ENCODE data around the gene LRRN4.

LRRN4 gene

GRCh38 chr20:6079016-6079415 lies 25.2 kb upstream of the LRRN4 start:
- H3K4me2 ChIP-seq (ENCODE audit: low read length), result no peak overlapping the region
- TF ChIP-seq, protein P1, sequence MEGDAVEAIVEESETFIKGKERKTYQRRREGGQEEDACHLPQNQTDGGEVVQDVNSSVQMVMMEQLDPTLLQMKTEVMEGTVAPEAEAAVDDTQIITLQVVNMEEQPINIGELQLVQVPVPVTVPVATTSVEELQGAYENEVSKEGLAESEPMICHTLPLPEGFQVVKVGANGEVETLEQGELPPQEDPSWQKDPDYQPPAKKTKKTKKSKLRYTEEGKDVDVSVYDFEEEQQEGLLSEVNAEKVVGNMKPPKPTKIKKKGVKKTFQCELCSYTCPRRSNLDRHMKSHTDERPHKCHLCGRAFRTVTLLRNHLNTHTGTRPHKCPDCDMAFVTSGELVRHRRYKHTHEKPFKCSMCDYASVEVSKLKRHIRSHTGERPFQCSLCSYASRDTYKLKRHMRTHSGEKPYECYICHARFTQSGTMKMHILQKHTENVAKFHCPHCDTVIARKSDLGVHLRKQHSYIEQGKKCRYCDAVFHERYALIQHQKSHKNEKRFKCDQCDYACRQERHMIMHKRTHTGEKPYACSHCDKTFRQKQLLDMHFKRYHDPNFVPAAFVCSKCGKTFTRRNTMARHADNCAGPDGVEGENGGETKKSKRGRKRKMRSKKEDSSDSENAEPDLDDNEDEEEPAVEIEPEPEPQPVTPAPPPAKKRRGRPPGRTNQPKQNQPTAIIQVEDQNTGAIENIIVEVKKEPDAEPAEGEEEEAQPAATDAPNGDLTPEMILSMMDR (IDR thresholded peaks at IDR 0.05; ENCODE audit: low read depth, low read length), result no peak
- no peak for TF ChIP-seq EZH2phosphoT487 (IDR thresholded peaks at IDR 0.05; ENCODE audit: low read depth)
- H3K79me2 ChIP-seq (ENCODE audit: low read length), result no peaks in the 10 kb centered on the region
- H3K9ac ChIP-seq (ENCODE audit: low read length), result no peak overlapping the region
- H3K9me3 ChIP-seq (ENCODE audit: insufficient read depth, low read length), result no peaks in the 10 kb centered on the region
- no peak overlapping the region for H3K4me3 ChIP-seq (ENCODE audit: low read length)
- H3K27me3 ChIP-seq (ENCODE audit: low read depth, low read length), result peaks cover 35% of the 10 kb centered on the region
- H3K36me3 ChIP-seq (replicated peaks; ENCODE audit: low read depth, low read length), result no peaks in the 10 kb centered on the region
- H4K20me1 ChIP-seq (ENCODE audit: insufficient read depth, low read length), result no peaks in the 10 kb centered on the region
- no peak overlapping the region for H2AFZ ChIP-seq (ENCODE audit: low read depth, low read length)
- H3K27ac ChIP-seq (ENCODE audit: low read length), result no peak overlapping the region
- H3K4me1 ChIP-seq (ENCODE audit: low read length), result no peaks in the 10 kb centered on the region

GRCh38 chr20:6075428-6076219 lies 21.8 kb upstream of the LRRN4 start:
- no peaks in the 10 kb centered on the region for H3K79me2 ChIP-seq (ENCODE audit: low read length)
- H3K4me2 ChIP-seq (ENCODE audit: low read length), result no peak overlapping the region
- no peaks in the 10 kb centered on the region for H3K9me3 ChIP-seq (ENCODE audit: insufficient read depth, low read length)
- no peaks in the 10 kb centered on the region for H3K4me1 ChIP-seq (ENCODE audit: low read length)
- no peak overlapping the region for H3K9ac ChIP-seq (ENCODE audit: low read length)
- TF ChIP-seq, protein P1 (IDR thresholded peaks at IDR 0.05; ENCODE audit: low read depth, low read length), result no peak
- no peak for TF ChIP-seq EZH2phosphoT487 (IDR thresholded peaks at IDR 0.05; ENCODE audit: low read depth)
- H3K27ac ChIP-seq (ENCODE audit: low read length), result no peak overlapping the region
- H3K4me3 ChIP-seq (ENCODE audit: low read length), result no peak overlapping the region
- no peaks in the 10 kb centered on the region for H4K20me1 ChIP-seq (ENCODE audit: insufficient read depth, low read length)
- no peaks in the 10 kb centered on the region for H3K36me3 ChIP-seq (replicated peaks; ENCODE audit: low read depth, low read length)
- H2AFZ ChIP-seq (ENCODE audit: low read depth, low read length), result no peak overlapping the region
- peaks cover 24% of the 10 kb centered on the region for H3K27me3 ChIP-seq (ENCODE audit: low read depth, low read length)

GRCh38 chr20:6074784-6075183 lies 20.9 kb upstream of the LRRN4 start:
- no peak overlapping the region for H3K4me2 ChIP-seq (ENCODE audit: low read length)
- no peaks in the 10 kb centered on the region for H3K4me1 ChIP-seq (ENCODE audit: low read length)
- H3K9me3 ChIP-seq (ENCODE audit: insufficient read depth, low read length), result no peaks in the 10 kb centered on the region
- no peak for TF ChIP-seq EZH2phosphoT487 (IDR thresholded peaks at IDR 0.05; ENCODE audit: low read depth)
- TF ChIP-seq, protein P1 (IDR thresholded peaks at IDR 0.05; ENCODE audit: low read depth, low read length), result no peak
- H4K20me1 ChIP-seq (ENCODE audit: insufficient read depth, low read length), result no peaks in the 10 kb centered on the region
- H3K36me3 ChIP-seq (replicated peaks; ENCODE audit: low read depth, low read length), result no peaks in the 10 kb centered on the region
- H2AFZ ChIP-seq (ENCODE audit: low read depth, low read length), result no peak overlapping the region
- peaks cover 17% of the 10 kb centered on the region for H3K27me3 ChIP-seq (ENCODE audit: low read depth, low read length)
- no peak overlapping the region for H3K9ac ChIP-seq (ENCODE audit: low read length)
- H3K27ac ChIP-seq (ENCODE audit: low read length), result no peak overlapping the region
- no peak overlapping the region for H3K4me3 ChIP-seq (ENCODE audit: low read length)
- no peaks in the 10 kb centered on the region for H3K79me2 ChIP-seq (ENCODE audit: low read length)

GRCh38 chr20:6074145-6074561 lies 20.3 kb upstream of the LRRN4 start:
- Histone ChIP-seq H3K27me3 (ENCODE audit: low read depth, low read length) (peaks cover 11% of the 10 kb centered on the region), H3K36me3 (replicated peaks; ENCODE audit: low read depth, low read length) (no peaks in the 10 kb centered on the region), H3K4me2 (ENCODE audit: low read length) (no peak overlapping the region), H3K9me3 (ENCODE audit: insufficient read depth, low read length) (no peaks in the 10 kb centered on the region), H3K27ac (ENCODE audit: low read length) (no peak overlapping the region), H3K4me1 (ENCODE audit: low read length) (no peaks in the 10 kb centered on the region), H2AFZ (ENCODE audit: low read depth, low read length) (peak overlapping the region; percentile 91), H4K20me1 (ENCODE audit: insufficient read depth, low read length) (no peaks in the 10 kb centered on the region), H3K79me2 (ENCODE audit: low read length) (no peaks in the 10 kb centered on the region), H3K9ac (ENCODE audit: low read length) (no peak overlapping the region), H3K4me3 (ENCODE audit: low read length) (no peak overlapping the region)
- no peak for TF ChIP-seq EZH2phosphoT487 (IDR thresholded peaks at IDR 0.05; ENCODE audit: low read depth)
- TF ChIP-seq, protein P1 (IDR thresholded peaks at IDR 0.05; ENCODE audit: low read depth, low read length), result peak; percentile 41
